Stimulated activated CD8-positive, alpha-beta memory T cell treated with anti-CD3 and anti-CD28 coated beads, Interleukin-2, amount 100 ng/mL, for 1 hour (primary cell): ENCODE measurements around the gene NAA10.
A peak's percentile ranks its signal among the peaks of the same experiment; 100 is the strongest.
"Not testable (repeated sequence)": the region's sequence is repeated elsewhere in the genome, so short reads cannot be mapped to it uniquely, and the experiment has no call there.

Experiments
- DNase-seq, 2 donors: peaks; one replicate each; pipeline ENCODE4 v3.0.0-alpha.2; 2020; ENCODE audit warnings: low read depth in 2 of 2

NAA10 gene

GRCh38 chrX:153934762-153935325 lies at the start of gene NAA10:
Gene NAA10 (minus strand): TSS chrX:153935037. CDS start chrX:153934904, 133 bp downstream.
- DNase-seq, result peak in 1 of 2 donors; percentile 34

GRCh38 chrX:153983321-153983801 lies 48.5 kb upstream of the NAA10 start:
- DNase-seq, result no peak

- peak in 1 of 2 donors; percentile 31 for DNase-seq
Measured at GRCh38 chrX:153981771-153982533, 47.1 kb upstream of the NAA10 start.

GRCh38 chrX:153981231-153981630 lies 46.4 kb upstream of the NAA10 start:
- DNase-seq, result no peak

DNA sequence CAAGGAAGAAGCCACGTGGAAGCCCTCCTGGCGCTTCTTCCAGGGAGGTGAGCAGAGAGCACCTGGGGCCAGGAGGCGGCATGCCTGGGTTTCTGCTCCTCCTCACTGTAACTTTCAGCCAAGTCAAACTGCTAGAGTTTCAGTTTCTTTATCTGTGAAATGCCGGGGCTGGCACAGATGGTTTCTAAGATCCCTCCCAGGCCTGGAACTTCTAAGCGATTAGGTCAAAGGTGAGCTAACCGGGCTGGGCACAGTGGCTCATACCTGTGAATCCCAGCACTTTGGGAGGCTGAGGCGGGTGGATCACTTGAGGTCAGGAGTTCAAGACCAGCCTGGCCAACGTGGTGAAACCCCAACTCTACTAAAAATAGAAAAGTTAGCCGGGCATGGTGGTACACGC lies 45.6 kb upstream of the NAA10 start:
- not testable (repeated sequence) for DNase-seq

- DNase-seq, result no peak
Measured at GRCh38 chrX:153974726-153975286, 40.0 kb upstream of the NAA10 start.

DNA sequence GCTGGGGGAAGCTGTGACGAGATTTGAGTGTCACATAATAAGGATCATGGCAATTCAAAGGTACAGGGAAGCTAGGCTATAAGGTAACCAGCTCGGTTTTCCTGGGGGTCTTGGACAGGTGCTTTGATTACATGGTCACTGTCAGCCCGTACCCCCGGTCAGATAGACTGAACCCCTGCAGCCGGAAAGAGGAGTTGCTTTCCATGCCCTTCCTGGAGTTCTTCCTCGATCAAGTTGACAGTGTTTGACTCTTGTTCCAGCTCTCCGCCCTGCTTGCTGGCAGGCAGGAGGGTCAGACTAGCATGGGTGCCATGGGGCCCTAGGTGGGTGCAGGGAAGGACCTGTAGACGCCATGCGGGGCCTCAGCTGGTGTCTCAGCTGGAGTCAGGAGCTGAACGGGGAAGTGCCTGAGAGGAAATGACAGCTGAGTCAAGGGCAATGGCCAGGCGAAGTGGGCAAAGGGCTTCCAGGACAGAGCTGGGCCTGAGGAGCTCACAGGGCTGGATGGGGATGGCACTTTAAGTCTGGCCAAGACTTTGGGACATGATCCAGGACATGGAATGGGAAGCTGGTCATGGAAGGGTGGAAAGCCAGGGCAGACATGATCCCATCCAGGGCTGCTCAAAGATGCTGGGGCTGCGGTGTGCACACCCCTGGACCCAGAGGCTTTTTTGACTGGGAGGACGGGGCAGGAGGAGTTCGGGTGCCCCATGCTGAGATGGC lies 39.3 kb upstream of the NAA10 start:
- no peak for DNase-seq

DNA sequence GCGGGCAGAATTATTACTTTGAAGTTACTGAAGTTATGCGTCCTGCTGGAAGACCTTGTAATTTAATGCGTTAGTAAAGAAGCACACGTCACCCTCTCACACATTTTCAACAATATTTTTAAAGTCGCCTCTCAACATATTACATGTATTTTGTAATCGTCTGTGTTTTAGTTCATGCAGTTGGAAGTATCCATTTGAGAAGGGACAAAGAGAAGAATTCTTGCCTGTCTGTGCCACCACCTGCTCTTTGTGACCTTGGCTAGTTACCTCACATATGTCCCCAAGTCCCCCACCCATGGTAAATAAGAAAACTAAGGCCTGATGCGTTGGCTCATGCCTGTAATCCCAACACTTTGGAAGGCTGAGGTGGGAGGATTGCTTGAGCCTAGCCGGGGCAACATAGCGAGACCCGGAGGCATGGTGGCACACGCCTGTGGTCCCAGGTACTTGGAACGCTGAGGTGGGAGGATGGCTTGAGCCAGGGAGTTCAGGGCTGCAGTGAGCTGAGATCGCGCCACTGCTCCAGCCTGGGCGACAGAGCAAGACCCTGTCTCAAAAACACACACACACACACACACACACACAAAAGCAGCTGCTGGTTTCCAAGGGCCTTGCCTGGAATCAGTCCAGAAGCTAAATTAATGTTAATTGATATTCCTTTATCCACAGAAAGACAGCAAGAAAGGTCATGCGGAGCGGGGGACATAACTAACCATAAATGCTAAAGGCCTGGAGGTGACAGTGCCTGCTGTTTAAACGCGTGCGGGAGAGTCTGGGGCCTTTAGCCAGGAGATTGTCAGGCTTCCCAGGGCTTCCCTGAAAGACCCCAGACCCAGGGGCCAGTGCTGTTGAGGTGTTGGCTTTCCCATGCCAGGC lies 38.5 kb upstream of the NAA10 start:
- DNase-seq, result no peak

- peak; percentile 72 to 76 for DNase-seq
Measured at GRCh38 chrX:153972368-153973126, 37.7 kb upstream of the NAA10 start, which contains the start of gene TMEM187. Gene TMEM187 (plus strand): TSS chrX:153972754. CDS start chrX:153982063, 9,309 bp downstream.

DNA sequence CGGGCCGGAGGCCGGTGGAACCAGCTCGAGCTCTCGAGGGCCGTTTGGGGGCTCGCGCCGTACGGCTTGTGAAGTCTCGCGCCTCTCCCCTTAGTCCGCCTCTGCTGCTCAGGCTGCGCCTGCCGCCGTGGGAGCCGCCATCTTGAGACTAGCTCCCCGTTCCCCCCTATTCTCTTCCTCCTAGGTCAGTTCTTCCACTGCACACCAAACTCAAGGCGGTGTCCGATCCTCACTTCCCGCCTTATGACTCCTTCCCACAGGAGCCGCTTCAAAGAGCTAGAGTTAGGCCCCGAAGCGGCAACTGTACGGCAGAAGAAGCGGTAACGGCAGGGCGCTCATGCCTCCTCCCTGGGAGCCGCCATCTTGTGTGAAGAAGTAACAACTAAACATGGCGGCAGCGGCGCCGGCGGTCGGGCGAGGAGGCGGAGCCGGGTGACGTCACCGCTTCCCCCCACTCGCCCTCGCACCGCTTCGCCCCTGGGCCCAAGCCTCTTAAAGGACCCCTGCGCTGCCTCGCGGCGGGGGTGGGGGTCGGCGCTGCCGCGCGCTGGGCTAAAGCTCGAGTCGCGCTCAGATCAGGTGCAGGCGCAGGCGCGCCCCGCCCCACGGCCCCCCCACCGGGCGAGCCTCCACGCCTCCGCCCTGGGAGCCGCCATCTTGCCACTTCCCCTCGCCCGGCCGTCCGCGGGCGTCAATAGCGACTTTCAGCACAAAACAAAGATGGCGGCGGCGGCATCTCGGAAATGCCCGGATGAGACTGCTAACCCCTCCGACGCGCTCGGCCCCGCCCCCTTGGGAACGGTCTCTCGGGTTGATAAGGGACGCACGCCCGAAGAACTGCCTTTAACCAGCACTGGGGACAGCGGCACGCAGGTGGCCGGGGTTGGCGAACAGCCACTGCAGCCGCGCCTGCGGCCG lies 36.9 kb upstream of the NAA10 start, which contains the start of gene HCFC1:
Gene HCFC1, minus strand, starts transcription at position 369 of the 918 bp plus-strand sequence. CDS start 978 bp downstream, outside the sequence.
- peak; percentile 81 to 84 for DNase-seq

- DNase-seq, result peak; percentile 81 to 82
Measured at GRCh38 chrX:153971124-153971449, 36.2 kb upstream of the NAA10 start.

GRCh38 chrX:153970357-153971123 lies 35.7 kb upstream of the NAA10 start:
- no peak for DNase-seq

GRCh38 chrX:153969904-153970356 lies 35.1 kb upstream of the NAA10 start:
- DNase-seq, result no peak

DNA sequence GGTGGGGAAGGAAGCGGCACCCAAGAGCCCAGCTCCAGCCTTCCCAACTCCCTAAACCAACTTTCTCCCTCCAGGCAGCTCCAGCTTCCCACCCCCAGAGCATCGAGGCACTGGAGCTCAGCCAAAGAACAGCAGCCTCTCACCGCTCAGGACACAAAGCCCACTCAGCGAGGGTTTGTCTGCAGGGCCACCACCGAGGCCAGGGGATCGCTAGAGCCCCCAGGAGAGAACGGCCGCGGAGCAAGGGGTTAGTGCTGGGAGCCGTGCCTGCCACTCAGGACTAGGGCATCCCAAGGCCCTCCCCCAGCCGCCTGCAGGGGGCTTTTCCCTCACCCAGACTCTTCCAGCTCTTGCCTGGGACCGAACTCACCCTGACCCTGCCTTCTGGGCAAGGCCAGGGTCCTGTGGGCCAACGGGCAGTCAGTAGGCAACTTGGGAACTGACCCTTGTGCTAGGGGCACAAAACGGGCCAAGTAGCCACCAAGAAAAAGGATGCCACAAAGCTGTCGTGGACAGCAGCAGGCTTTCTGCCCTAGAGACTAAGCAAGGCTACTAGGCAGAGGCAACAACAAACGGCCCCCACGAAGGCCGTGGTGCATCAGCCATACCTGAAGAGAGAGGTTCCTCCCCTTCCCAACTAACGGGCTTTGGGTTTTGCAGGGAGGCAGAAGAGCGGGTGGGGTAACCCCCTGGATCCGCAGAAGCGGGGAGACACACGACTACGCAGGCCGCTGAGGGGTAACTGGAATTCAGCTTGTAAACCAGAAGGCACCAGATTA lies 34.5 kb upstream of the NAA10 start:
- DNase-seq, result no peak

- DNase-seq, result peak in 1 of 2 donors; percentile 29
Measured at GRCh38 chrX:153968754-153969124, 33.9 kb upstream of the NAA10 start.

- DNase-seq, result no peak
Measured at GRCh38 chrX:153968255-153968654, 33.4 kb upstream of the NAA10 start.

DNA sequence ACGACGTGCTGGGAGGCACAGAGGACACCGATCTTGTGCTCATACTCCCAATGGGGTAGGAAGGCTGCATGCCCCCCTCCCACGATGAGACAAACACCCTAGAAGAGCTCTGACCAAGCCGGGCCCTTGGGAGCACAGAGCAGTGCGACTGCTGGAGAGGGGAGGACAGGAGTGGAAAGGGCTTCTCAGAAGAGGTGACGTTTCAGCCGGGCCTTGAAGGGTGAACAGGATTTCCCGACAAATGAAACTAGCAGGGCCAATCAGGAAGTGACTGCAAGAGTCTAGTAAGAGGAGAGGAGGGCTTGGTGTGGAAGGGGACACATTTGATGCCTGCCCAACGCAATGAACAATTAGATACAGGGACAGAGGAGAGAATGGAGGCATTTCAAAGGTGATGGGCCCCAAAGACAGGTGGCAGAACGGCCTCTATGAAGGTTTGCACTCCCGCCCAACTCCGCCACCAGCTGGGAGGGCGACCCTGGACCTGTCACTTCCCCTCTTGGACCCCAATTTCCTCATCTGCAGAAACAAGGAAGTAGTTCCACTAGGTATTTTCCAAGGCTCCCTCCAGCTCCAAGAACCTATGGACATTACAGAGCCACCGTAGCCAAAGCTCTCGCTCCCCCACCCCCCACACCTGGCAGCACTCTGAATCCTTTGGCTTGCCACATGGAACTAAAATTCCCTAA lies 32.8 kb upstream of the NAA10 start:
- no peak for DNase-seq
